Glutamatergic neuron (in vitro differentiated cells): Measurements from ENCODE around the gene IPP. TPM values are rescaled to one million over a fixed set of nuclear protein-coding genes. Genes with fewer than 3 reads are reported as not detected.

Source experiments
- DNase-seq: peaks from one replicate; pipeline ENCODE4 v3.0.0; 2022
- H3K27ac Mint-ChIP-seq: one replicate; pipeline ENCODE4 v1.8.0; 2020; ENCODE audit warnings: mild to moderate bottlenecking, mixed read lengths, inconsistent platforms; ENCODE audit not compliant: unreplicated experiment
- H3K27me3 Mint-ChIP-seq: one replicate; pipeline ENCODE4 v1.8.0; 2020; ENCODE audit warnings: mild to moderate bottlenecking, moderate library complexity, mixed read lengths, inconsistent platforms; ENCODE audit not compliant: unreplicated experiment
- H3K36me3 Mint-ChIP-seq: one replicate; pipeline ENCODE4 v1.8.0; 2020; ENCODE audit warnings: mild to moderate bottlenecking, mixed read lengths, inconsistent platforms; ENCODE audit not compliant: unreplicated experiment
- H3K4me1 Mint-ChIP-seq: one replicate; pipeline ENCODE4 v1.8.0; 2020; ENCODE audit warnings: mild to moderate bottlenecking, low read depth, mixed read lengths, inconsistent platforms; ENCODE audit not compliant: unreplicated experiment
- H3K4me3 Mint-ChIP-seq: one replicate; pipeline ENCODE4 v1.8.0; 2020; ENCODE audit warnings: mild to moderate bottlenecking, mixed read lengths, inconsistent platforms; ENCODE audit not compliant: unreplicated experiment
- H3K9me3 Mint-ChIP-seq: one replicate; pipeline ENCODE4 v1.8.0; 2020; ENCODE audit warnings: mild to moderate bottlenecking, moderate library complexity, mixed read lengths, inconsistent platforms; ENCODE audit not compliant: unreplicated experiment
- CTCF ChIP-seq: fragments of 200-600 bp; sonication (generic); IDR thresholded peaks from one replicate; pipeline ENCODE4 v1.5.0; 2021; ENCODE audit not compliant: partially characterized antibody, unreplicated experiment
- total RNA-seq: library from RNA; stranded (reverse); fragmentation: NEBNext Ultra II Directional; extraction: Animal tissue kit (Norgen Biotek cat#: 25700); gene quantifications from one replicate; pipeline ENCODE4 v1.2.1, GENCODE V29; 2021; ENCODE audit not compliant: unreplicated experiment

The IPP gene
- total RNA-seq, 1 donor from 2014 or later = 20.3 TPM

GRCh38 chr1:45666836-45667235 is 83.6 kb downstream of the IPP start:
- H3K4me3 Mint-ChIP-seq = no peak overlapping the region
- no peak for DNase-seq
- H3K27me3 Mint-ChIP-seq = no peaks in the 10 kb centered on the region
- H3K4me1 Mint-ChIP-seq = peaks cover 3% of the 10 kb centered on the region
- no peak overlapping the region for H3K27ac Mint-ChIP-seq
- no peaks in the 10 kb centered on the region for H3K36me3 Mint-ChIP-seq
- TF ChIP-seq CTCF = no peak
- peaks cover 2% of the 10 kb centered on the region for H3K9me3 Mint-ChIP-seq

- Mint-ChIP-seq H3K27me3 (peaks cover 1% of the 10 kb centered on the region), H3K27ac (no peak overlapping the region), H3K9me3 (peaks cover 2% of the 10 kb centered on the region), H3K36me3 (no peaks in the 10 kb centered on the region), H3K4me3 (no peak overlapping the region), H3K4me1 (no peaks in the 10 kb centered on the region)
- no peak for TF ChIP-seq CTCF
- no peak for DNase-seq
Observed at GRCh38 chr1:45660336-45660735, 90.1 kb downstream of the IPP start.

GRCh38 chr1:45659222-45659621 is 91.2 kb downstream of the IPP start:
- Mint-ChIP-seq H3K4me3 (no peak overlapping the region), H3K27me3 (peaks cover 1% of the 10 kb centered on the region), H3K9me3 (peaks cover 2% of the 10 kb centered on the region), H3K4me1 (no peaks in the 10 kb centered on the region), H3K36me3 (no peaks in the 10 kb centered on the region), H3K27ac (no peak overlapping the region)
- no peak for DNase-seq
- no peak for TF ChIP-seq CTCF

GRCh38 chr1:45658171-45658570 is 92.3 kb downstream of the IPP start:
- Mint-ChIP-seq H3K4me1 (no peaks in the 10 kb centered on the region), H3K9me3 (peaks cover 2% of the 10 kb centered on the region), H3K27ac (no peak overlapping the region), H3K27me3 (peaks cover 1% of the 10 kb centered on the region), H3K4me3 (no peak overlapping the region), H3K36me3 (no peaks in the 10 kb centered on the region)
- no peak for TF ChIP-seq CTCF
- no peak for DNase-seq

- Mint-ChIP-seq H3K27ac (no peak overlapping the region), H3K4me3 (no peak overlapping the region), H3K27me3 (peaks cover 1% of the 10 kb centered on the region), H3K9me3 (peaks cover 2% of the 10 kb centered on the region), H3K36me3 (no peaks in the 10 kb centered on the region), H3K4me1 (no peaks in the 10 kb centered on the region)
- TF ChIP-seq CTCF = no peak
- DNase-seq = no peak
Observed at GRCh38 chr1:45656573-45657226, 93.8 kb downstream of the IPP start.
